ENCODE results near the gene SPTLC2.

Gene SPTLC2

DNA sequence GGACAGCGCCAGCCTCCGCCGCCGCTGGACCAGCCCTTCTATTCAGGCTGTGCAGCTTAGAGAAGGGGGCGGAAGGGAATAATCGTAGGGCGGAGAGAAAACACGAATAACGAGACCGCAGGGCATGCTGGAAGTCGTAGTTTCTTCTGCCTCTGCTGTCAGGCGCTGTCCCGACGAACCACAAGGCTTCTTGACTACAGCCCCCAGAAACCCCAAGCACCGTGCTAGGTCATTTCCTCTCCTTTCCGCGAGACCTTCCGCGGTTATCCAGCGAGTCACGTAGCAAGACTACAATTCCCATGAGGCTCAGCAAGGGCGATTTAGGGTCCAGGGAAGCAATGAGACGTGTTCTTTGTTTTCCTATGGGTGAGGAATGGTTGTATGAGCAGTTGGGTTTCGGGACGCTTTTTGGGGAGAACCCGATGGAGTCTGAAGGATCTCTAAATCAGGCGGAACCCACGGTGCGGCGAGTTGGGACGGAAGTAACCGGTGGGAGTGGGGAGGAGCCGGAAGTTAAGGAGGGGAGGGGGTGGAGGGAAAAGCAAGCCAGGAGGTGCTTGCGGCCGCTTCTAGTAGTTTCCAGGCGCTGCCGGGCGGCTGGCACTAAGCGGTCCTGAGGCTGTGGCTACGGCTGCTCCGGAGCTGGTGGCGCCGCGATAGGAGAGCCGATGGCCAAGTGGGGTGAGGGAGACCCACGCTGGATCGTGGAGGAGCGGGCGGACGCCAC is 158.8 kb downstream of the SPTLC2 start, which contains the start of the genes AHSA1 and VIPAS39:
Gene AHSA1 (plus strand): TSS at position 572 of the 727 bp plus-strand sequence. CDS start 97 bp downstream, at position 669.
Gene VIPAS39 (minus strand): TSS at position 80 of the 727 bp plus-strand sequence. CDS start 3,499 bp downstream, outside the sequence.
- peak; percentile 93 for DNase-seq

DNA sequence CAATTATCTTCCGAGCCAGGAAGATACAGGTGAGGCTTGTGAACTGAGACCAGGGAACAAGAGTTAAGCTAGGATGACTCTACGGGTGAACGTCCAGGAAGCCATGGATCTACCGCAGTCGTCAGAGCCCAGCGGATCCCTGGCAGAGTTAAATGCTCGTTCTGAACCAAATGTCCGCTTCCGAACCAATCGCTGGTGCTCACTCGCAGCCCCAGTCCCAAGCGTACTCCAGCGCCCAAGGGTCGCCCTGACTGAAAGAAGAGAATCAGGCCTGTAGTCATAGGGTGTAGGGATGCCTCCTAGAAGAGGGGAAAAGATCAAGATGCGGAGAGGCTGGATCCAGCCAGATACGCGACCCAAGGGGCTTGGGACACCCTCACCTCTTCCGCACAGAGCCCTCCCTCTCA is 159.3 kb downstream of the SPTLC2 start:
- no peak for DNase-seq

All from NCI-H2081 treated with DMSO at 0.1 percent for 48 hours (cell line).